GM12878 (cell line): ENCODE results near the gene UAP1L1. TPM values are rescaled to one million over a fixed set of nuclear protein-coding genes. Genes with fewer than 3 reads are reported as not detected.

Source experiments
- ATF7 ChIP-seq: fragments of 450-650 bp; IDR thresholded peaks from 2 replicates; pipeline ENCODE4 v1.6.1; 2016; ENCODE audit warnings: low read depth, mild to moderate bottlenecking
- BHLHE40 ChIP-seq, 2 experiments: fragments of 450-650 bp in 1 of 2; IDR thresholded peaks; 2 replicates each; pipeline ENCODE4 v1.6.1; 2011 to 2017; ENCODE audit warnings: low read depth in 2 of 2, borderline replicate concordance in 1 of 2, improper control_type of control experiment in 1 of 2, low read length in 1 of 2, mild to moderate bottlenecking in 1 of 2
- FOXM1 ChIP-seq: IDR thresholded peaks from 2 replicates; pipeline ENCODE4 v1.6.1; 2012; ENCODE audit warnings: low read depth, mild to moderate bottlenecking, inconsistent platforms, low read length, moderate library complexity
- KAT2A ChIP-seq: conservative IDR thresholded peaks from 2 replicates; pipeline ENCODE4 v1.6.1; 2011; ENCODE audit warnings: low read depth, low read length; ENCODE audit not compliant: control insufficient read depth
- MTA2 ChIP-seq: fragments of 450-650 bp; IDR thresholded peaks from 2 replicates; pipeline ENCODE4 v1.6.1; 2016; ENCODE audit warnings: low read depth, mild to moderate bottlenecking, moderate library complexity
- MYC ChIP-seq: IDR thresholded peaks from 2 replicates; pipeline ENCODE4 v1.6.1; 2011; ENCODE audit warnings: mild to moderate bottlenecking, low read length, moderate library complexity, inconsistent platforms; ENCODE audit not compliant: insufficient read depth, insufficient replicate concordance, insufficient read length, severe bottlenecking
- NFIC ChIP-seq: IDR thresholded peaks from 2 replicates; pipeline ENCODE4 v1.6.1; 2012; ENCODE audit warnings: low read depth, mild to moderate bottlenecking, inconsistent platforms, low read length, moderate library complexity
- NR2C2 ChIP-seq: IDR thresholded peaks from 2 replicates; pipeline ENCODE4 v1.6.1; 2011; ENCODE audit warnings: borderline replicate concordance, low read depth; ENCODE audit not compliant: control insufficient read depth, insufficient read length
- POLR2AphosphoS5 ChIP-seq: IDR thresholded peaks from 2 replicates; pipeline ENCODE4 v1.6.1; 2011; ENCODE audit warnings: mild to moderate bottlenecking, low read length, inconsistent platforms
- SMARCA5 ChIP-seq: fragments of 450-650 bp; IDR thresholded peaks from 2 replicates; pipeline ENCODE4 v1.6.1; 2017; ENCODE audit warnings: mild to moderate bottlenecking
- SPI1 ChIP-seq: IDR thresholded peaks from 2 replicates; pipeline ENCODE4 v1.6.1; 2011; ENCODE audit warnings: low read depth, mild to moderate bottlenecking, low read length, moderate library complexity, borderline replicate concordance; ENCODE audit not compliant: insufficient read depth
- YY1 ChIP-seq: IDR thresholded peaks from 2 replicates; pipeline ENCODE4 v1.6.1; 2011; ENCODE audit warnings: low read depth, mild to moderate bottlenecking, low read length
- ZNF217 ChIP-seq: fragments of 450-650 bp; IDR thresholded peaks from 2 replicates; pipeline ENCODE4 v1.6.1; 2017; ENCODE audit warnings: antibody characterized with exemption, mild to moderate bottlenecking
- ZSCAN29 ChIP-seq: fragments of 450-650 bp; IDR thresholded peaks from 2 replicates; pipeline ENCODE4 v1.6.1; 2017; ENCODE audit warnings: mild to moderate bottlenecking, moderate library complexity
- polyA plus RNA-seq, 11 experiments: library from polyadenylated mRNA; depleted of rRNA in 4 of 11; unstranded in 6 of 11; stranded (reverse) in 5 of 11; fragments of >200 nt; fragmentation: Nextera tagmentation in 4 of 11; fragmentation: Illumina TruSeq in 1 of 11; extraction: Ambion mirVana in 4 of 11; extraction: Trizol in 1 of 11; gene quantifications; 1 replicate in 1 of 11; 2 replicates in 10 of 11; pipeline versions ENCODE4 v1.2.1 to v1.2.3, GENCODE V29; 2011 to 2016; ENCODE audit warnings: inconsistent platforms in 2 of 11, missing spikeins in 2 of 11, low read depth in 1 of 11
- total RNA-seq, 4 experiments: library from RNA; depleted of rRNA in 3 of 4; stranded (reverse); fragments of >200 nt in 3 of 4; fragmentation: Illumina TruSeq in 1 of 4; extraction: Trizol in 1 of 4; gene quantifications; 2 replicates each; pipeline versions ENCODE4 v1.2.1 to v1.2.3, GENCODE V29; 2013 to 2021
- TF ChIP-seq, protein P1 (sequence below): fragments of 450-650 bp; IDR thresholded peaks from 2 replicates; pipeline ENCODE4 v1.6.1; 2017; ENCODE audit warnings: mild to moderate bottlenecking, moderate library complexity
- TF ChIP-seq, protein P2 (sequence below): fragments of 450-650 bp; conservative IDR thresholded peaks from 2 replicates; pipeline ENCODE4 v1.6.1; 2017; ENCODE audit warnings: mild to moderate bottlenecking, moderate library complexity
- TF ChIP-seq, protein P3 (sequence below): IDR thresholded peaks from 2 replicates; pipeline ENCODE4 v1.6.1; 2011; ENCODE audit warnings: low read depth, low read length, improper control_type of control experiment, borderline replicate concordance
- TF ChIP-seq, protein P4 (sequence below): fragments of 450-650 bp; IDR thresholded peaks from 2 replicates; pipeline ENCODE4 v1.6.1; 2017; ENCODE audit warnings: mild to moderate bottlenecking, moderate library complexity

UAP1L1 gene
- total and polyA plus RNA-seq, 10 of the 15 experiments (the other 5 are each of a cell fraction or from before 2014, with no cell fraction given): 0.29 to 15.7 (median 5.8) TPM

DNA sequence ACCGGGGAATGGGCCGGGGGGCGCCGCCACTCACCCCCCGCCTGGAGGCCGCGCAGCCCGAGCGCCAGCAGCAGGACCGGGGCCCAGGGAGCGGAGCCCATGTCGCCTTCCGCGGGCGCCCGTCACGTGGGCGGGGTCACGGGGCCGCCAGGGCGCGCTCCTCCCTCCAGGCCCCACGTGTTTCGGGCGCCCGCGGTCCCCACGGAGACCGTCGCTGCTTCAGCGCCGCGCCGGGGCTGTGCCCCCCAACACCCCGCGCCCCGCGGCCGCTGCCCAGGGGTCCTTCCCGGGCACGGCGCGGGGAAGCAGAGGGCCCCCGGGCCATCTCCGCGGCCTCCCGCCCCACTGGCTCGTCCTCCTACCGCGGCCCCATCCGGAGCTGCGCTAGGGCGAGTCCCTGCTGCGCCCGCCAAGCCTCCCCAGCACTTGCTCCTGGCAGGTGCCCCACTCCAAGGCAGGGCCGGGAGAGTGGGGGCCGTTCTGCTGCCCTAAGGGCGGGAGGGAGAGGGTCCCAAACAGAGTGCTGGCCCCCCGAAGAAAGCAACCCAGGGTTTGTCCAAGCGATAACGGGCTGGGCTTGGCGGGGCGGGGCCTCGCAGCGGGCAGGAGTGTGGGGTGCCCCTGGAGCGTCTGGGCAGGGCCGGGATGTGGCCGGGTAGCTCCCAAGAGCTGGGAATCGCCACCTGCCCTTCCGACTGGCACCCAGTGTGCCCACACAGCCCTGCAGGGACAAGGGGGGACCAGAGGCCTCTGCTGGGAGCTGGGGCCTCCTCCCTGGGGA is 37.5 kb downstream of the UAP1L1 start, which contains the start of gene DPP7 (continued):
- TF ChIP-seq, protein P1, sequence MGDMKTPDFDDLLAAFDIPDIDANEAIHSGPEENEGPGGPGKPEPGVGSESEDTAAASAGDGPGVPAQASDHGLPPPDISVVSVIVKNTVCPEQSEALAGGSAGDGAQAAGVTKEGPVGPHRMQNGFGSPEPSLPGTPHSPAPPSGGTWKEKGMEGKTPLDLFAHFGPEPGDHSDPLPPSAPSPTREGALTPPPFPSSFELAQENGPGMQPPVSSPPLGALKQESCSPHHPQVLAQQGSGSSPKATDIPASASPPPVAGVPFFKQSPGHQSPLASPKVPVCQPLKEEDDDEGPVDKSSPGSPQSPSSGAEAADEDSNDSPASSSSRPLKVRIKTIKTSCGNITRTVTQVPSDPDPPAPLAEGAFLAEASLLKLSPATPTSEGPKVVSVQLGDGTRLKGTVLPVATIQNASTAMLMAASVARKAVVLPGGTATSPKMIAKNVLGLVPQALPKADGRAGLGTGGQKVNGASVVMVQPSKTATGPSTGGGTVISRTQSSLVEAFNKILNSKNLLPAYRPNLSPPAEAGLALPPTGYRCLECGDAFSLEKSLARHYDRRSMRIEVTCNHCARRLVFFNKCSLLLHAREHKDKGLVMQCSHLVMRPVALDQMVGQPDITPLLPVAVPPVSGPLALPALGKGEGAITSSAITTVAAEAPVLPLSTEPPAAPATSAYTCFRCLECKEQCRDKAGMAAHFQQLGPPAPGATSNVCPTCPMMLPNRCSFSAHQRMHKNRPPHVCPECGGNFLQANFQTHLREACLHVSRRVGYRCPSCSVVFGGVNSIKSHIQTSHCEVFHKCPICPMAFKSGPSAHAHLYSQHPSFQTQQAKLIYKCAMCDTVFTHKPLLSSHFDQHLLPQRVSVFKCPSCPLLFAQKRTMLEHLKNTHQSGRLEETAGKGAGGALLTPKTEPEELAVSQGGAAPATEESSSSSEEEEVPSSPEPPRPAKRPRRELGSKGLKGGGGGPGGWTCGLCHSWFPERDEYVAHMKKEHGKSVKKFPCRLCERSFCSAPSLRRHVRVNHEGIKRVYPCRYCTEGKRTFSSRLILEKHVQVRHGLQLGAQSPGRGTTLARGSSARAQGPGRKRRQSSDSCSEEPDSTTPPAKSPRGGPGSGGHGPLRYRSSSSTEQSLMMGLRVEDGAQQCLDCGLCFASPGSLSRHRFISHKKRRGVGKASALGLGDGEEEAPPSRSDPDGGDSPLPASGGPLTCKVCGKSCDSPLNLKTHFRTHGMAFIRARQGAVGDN: peak; percentile 87
- TF ChIP-seq MTA2 (no peak), MYC (peak; percentile 13), SPI1 (no peak), ATF7 (no peak), NR2C2 (no peak), NFIC (no peak), FOXM1 (no peak), ZSCAN29 (no peak), POLR2AphosphoS5 (peak; percentile 44; the same call in 1 of the 2 replicates), ZNF217 (peak; percentile 64; the same call in 1 of the 2 replicates), YY1 (peak; percentile 78), BHLHE40 (IDR thresholded peaks at IDR 0.05; ENCODE audit: borderline replicate concordance in 1 of 2, low read depth in 2 of 2, low read length in 1 of 2) (peak; percentile 62 to 90; a peak in 3 of 4 replicates), KAT2A (no peak), SMARCA5 (0 out of 2 replicates have a peak, but pooled peaks have one; percentile 41)
- TF ChIP-seq, protein P2, sequence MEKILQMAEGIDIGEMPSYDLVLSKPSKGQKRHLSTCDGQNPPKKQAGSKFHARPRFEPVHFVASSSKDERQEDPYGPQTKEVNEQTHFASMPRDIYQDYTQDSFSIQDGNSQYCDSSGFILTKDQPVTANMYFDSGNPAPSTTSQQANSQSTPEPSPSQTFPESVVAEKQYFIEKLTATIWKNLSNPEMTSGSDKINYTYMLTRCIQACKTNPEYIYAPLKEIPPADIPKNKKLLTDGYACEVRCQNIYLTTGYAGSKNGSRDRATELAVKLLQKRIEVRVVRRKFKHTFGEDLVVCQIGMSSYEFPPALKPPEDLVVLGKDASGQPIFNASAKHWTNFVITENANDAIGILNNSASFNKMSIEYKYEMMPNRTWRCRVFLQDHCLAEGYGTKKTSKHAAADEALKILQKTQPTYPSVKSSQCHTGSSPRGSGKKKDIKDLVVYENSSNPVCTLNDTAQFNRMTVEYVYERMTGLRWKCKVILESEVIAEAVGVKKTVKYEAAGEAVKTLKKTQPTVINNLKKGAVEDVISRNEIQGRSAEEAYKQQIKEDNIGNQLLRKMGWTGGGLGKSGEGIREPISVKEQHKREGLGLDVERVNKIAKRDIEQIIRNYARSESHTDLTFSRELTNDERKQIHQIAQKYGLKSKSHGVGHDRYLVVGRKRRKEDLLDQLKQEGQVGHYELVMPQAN: peak; percentile 96
- TF ChIP-seq, protein P3, sequence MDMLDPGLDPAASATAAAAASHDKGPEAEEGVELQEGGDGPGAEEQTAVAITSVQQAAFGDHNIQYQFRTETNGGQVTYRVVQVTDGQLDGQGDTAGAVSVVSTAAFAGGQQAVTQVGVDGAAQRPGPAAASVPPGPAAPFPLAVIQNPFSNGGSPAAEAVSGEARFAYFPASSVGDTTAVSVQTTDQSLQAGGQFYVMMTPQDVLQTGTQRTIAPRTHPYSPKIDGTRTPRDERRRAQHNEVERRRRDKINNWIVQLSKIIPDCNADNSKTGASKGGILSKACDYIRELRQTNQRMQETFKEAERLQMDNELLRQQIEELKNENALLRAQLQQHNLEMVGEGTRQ: peak; percentile 97
- TF ChIP-seq, protein P4, sequence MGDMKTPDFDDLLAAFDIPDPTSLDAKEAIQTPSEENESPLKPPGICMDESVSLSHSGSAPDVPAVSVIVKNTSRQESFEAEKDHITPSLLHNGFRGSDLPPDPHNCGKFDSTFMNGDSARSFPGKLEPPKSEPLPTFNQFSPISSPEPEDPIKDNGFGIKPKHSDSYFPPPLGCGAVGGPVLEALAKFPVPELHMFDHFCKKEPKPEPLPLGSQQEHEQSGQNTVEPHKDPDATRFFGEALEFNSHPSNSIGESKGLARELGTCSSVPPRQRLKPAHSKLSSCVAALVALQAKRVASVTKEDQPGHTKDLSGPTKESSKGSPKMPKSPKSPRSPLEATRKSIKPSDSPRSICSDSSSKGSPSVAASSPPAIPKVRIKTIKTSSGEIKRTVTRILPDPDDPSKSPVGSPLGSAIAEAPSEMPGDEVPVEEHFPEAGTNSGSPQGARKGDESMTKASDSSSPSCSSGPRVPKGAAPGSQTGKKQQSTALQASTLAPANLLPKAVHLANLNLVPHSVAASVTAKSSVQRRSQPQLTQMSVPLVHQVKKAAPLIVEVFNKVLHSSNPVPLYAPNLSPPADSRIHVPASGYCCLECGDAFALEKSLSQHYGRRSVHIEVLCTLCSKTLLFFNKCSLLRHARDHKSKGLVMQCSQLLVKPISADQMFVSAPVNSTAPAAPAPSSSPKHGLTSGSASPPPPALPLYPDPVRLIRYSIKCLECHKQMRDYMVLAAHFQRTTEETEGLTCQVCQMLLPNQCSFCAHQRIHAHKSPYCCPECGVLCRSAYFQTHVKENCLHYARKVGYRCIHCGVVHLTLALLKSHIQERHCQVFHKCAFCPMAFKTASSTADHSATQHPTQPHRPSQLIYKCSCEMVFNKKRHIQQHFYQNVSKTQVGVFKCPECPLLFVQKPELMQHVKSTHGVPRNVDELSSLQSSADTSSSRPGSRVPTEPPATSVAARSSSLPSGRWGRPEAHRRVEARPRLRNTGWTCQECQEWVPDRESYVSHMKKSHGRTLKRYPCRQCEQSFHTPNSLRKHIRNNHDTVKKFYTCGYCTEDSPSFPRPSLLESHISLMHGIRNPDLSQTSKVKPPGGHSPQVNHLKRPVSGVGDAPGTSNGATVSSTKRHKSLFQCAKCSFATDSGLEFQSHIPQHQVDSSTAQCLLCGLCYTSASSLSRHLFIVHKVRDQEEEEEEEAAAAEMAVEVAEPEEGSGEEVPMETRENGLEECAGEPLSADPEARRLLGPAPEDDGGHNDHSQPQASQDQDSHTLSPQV: peak; percentile 22; the same call in 1 of the 2 replicates
